ENCODE measurements around the gene SMYD4. TPM values are rescaled to one million over a fixed set of nuclear protein-coding genes. Genes with fewer than 3 reads are reported as not detected.
"Not testable (repeated sequence)": the region's sequence is repeated elsewhere in the genome, so short reads cannot be mapped to it uniquely, and the experiment has no call there.

The SMYD4 gene
- total RNA-seq, 1 experiment from 2014 or later, result 14.0 TPM

DNA sequence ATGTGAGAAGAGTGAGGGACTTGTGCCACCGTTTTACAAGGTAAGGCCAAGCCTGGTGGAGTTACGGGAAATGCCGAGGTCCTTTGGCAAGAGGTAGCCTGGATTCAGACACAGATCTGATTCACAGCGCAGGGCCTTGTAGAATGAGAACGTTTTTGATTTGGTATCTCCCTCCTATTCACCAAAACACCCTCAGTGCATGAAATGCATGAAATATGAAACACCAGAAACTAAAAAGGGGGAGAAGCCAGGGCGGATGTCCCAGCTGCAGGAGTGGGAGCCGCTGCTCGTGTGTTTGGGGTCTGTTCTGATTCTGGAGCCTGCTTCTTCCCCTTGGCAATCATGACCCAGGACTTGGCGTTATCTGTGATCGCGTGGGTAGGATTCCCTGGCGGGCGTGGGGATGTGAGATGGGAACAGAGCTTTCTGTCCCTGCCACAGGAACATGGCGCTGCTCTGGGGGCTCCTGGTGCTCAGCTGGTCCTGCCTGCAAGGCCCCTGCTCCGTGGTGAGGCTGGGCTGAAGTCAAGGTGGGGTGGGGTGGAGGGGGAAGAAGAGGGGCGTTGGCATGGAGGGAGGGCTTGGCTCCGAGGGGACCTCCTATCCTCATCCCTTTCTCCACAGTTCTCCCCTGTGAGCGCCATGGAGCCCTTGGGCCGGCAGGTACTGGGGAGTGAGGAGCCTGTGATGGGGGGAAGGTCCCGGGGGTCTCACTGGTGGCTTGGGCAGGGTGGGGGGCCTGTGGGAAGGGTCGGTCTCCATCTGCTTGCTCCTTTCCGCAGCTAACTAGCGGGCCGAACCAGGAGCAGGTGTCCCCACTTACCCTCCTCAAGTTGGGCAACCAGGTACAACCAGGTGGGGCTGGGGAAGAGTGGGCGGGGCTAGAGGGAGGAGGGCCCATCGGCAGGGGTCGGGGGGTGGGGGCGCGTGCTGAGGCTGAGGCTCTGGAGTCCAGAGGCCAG lies 84.9 kb downstream of the SMYD4 start:
- peak; percentile 89 for DNase-seq

GRCh38 chr17:1743088-1743439 lies 86.6 kb downstream of the SMYD4 start:
- Histone ChIP-seq H3K36me3 (replicated peaks; ENCODE audit: control insufficient read depth, insufficient read depth, low read length) (no peaks in the 10 kb centered on the region), H3K4me3 (ENCODE audit: insufficient read depth, low read depth, low read length) (no peak overlapping the region), H3K27me3 (ENCODE audit: control insufficient read depth, insufficient read depth, low read length) (no peaks in the 10 kb centered on the region)
- no peak for DNase-seq

More for the DNA sequence above, 84.9 kb downstream of the SMYD4 start:
- Histone ChIP-seq H3K27me3 (ENCODE audit: control insufficient read depth, insufficient read depth, low read length) (no peaks in the 10 kb centered on the region), H3K4me3 (ENCODE audit: insufficient read depth, low read depth, low read length) (no peak overlapping the region), H3K36me3 (replicated peaks; ENCODE audit: control insufficient read depth, insufficient read depth, low read length) (no peaks in the 10 kb centered on the region)

DNA sequence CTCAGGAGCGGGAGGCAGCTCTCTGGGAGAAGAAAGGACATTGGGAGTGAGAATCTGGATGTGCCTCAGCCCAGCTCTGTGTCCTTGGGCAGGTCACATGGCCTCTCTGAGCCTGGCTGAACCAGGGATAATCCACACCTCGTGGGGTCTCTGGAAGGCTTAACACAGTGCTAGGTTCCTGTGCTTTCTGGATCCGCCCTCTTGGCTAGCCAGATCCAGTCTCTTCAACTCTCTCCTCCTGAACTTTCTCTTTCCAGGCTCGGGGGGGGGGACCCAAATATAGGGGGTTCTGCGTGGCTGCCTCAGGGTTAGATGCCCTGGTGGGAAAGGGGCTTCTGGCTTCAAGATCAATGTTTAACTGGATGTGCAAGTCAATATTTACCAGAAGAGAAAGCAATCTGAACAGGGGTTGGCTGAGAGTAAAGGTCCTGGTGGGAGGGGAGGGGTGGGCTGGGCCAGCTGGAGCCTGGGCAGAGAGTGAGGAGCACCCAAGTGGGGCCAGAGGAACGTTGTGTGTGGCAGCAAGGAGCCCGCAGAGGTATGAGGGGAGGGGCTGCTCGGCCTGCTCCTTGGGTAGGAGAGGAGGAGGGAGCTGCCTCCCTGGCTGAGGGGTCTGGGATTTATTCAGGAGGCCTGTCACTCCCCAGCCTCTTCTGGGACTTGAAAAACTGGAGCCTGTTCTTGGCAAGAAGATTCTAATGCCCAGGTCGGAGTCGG lies 87.2 kb downstream of the SMYD4 start, which contains the start of gene SERPINF2:
Gene SERPINF2, plus strand, starts transcription at position 501 of the 717 bp plus-strand sequence. CDS start 2,125 bp downstream, outside the sequence.
- no peaks in the 10 kb centered on the region for H3K36me3 ChIP-seq (replicated peaks; ENCODE audit: control insufficient read depth, insufficient read depth, low read length)
- H3K27me3 ChIP-seq (ENCODE audit: control insufficient read depth, insufficient read depth, low read length), result no peaks in the 10 kb centered on the region
- no peak within 1 kb of the TSS for H3K4me3 ChIP-seq (ENCODE audit: insufficient read depth, low read depth, low read length)
- DNase-seq, result no peak

- DNase-seq; H3K4me3 ChIP-seq (ENCODE audit: insufficient read depth, low read depth, low read length); H3K27me3 ChIP-seq (ENCODE audit: control insufficient read depth, insufficient read depth, low read length); H3K36me3 ChIP-seq (replicated peaks; ENCODE audit: control insufficient read depth, insufficient read depth, low read length): not testable (repeated sequence)
Measured at GRCh38 chr17:1741899-1742298, 87.8 kb downstream of the SMYD4 start.

DNA sequence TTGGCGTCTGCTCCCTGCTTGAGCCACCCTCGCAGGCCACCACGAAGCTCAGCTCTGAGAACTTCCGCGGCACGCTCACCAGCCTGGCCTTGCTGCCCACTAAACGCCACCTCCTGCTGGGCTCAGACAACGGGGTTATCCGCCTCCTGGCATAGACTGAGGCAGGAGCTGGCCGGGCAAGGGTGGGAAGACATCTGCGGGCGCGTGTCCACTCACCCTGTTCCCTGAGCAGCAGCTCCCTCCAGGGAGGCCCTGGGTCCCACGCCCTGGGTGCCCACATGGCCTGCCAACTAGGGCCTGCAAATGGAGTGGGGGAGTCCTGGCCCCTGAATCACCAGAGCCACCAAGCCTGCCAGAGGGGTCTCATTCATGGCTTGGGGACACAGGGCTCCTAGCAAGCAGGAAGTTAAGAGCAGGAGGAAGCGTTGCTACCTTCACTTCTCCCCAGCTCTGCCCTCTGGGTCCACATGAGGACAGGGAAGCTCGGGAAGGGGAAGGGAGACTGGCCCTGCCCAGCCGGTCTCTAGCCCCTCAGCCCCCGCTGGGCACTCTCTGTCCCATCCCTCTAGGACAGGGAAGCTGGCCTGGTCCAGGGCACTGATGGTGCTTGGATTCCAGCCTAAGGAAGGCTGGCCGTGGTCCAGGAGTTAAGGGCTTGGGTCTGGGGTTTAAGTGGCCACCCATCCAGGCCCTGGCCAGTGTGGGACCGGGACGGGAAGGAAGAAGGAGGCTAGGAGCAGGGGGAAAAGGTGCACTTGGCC lies 92.0 kb downstream of the SMYD4 start:
- no peaks in the 10 kb centered on the region for H3K36me3 ChIP-seq (replicated peaks; ENCODE audit: control insufficient read depth, insufficient read depth, low read length)
- H3K27me3 ChIP-seq (ENCODE audit: control insufficient read depth, insufficient read depth, low read length), result no peaks in the 10 kb centered on the region
- no peak for DNase-seq
- H3K4me3 ChIP-seq (ENCODE audit: insufficient read depth, low read depth, low read length), result no peak overlapping the region

GRCh38 chr17:1736348-1737281 lies 93.1 kb downstream of the SMYD4 start:
- DNase-seq, result peak; percentile 85
- Histone ChIP-seq H3K27me3 (ENCODE audit: control insufficient read depth, insufficient read depth, low read length) (no peaks in the 10 kb centered on the region), H3K4me3 (ENCODE audit: insufficient read depth, low read depth, low read length) (no peak overlapping the region), H3K36me3 (replicated peaks; ENCODE audit: control insufficient read depth, insufficient read depth, low read length) (no peaks in the 10 kb centered on the region)

DNA sequence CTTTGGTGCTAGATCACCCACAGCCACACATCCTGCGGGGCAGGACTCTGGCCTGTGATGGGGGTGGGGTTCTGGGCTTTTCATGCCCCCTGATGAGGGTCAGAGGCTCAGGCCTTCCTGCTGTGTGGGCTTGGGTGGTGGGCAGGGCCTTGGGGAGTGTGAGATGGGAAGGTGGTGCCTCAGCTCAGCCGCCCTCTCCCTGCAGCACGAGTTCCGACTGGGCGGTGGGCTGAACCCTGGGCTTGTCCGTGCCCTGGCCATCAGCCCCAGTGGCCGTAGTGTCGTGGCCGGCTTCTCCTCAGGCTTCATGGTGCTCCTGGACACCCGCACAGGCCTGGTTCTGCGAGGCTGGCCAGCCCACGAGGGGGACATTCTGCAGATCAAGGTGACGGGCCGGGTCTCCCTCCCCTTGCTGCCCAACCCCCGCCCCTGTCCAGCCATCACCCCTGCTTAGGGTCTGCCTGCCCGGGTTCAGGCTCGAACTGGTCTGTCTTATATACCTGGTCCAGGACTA lies 93.8 kb downstream of the SMYD4 start:
- no peaks in the 10 kb centered on the region for H3K36me3 ChIP-seq (replicated peaks; ENCODE audit: control insufficient read depth, insufficient read depth, low read length)

DNA sequence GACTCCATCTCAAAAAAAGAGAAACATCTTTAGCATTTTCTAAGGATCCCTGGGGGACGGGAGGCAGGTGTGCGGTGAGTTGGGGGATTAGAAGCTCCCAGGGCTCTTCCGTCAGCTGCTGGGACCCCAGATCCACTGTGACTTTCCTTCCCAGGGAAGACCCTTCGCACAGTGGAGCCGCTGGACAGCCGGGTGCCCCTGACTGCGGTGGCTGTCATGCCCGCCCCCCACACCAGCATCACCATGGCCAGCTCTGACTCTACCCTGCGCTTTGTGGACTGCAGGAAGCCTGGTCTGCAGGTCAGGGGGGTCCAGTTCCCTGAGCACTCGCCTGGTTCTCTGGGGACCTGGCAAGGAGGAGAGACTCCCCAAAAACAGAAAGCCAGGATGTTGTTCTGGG lies 94.3 kb downstream of the SMYD4 start:
- Histone ChIP-seq H3K27me3 (ENCODE audit: control insufficient read depth, insufficient read depth, low read length) (no peaks in the 10 kb centered on the region), H3K4me3 (ENCODE audit: insufficient read depth, low read depth, low read length) (no peak overlapping the region), H3K36me3 (replicated peaks; ENCODE audit: control insufficient read depth, insufficient read depth, low read length) (no peaks in the 10 kb centered on the region)
- DNase-seq, result peak; percentile 67

More for the DNA sequence above, 93.8 kb downstream of the SMYD4 start:
- DNase-seq, result peak; percentile 80
- no peak overlapping the region for H3K4me3 ChIP-seq (ENCODE audit: insufficient read depth, low read depth, low read length)
- H3K27me3 ChIP-seq (ENCODE audit: control insufficient read depth, insufficient read depth, low read length), result no peaks in the 10 kb centered on the region

DNA sequence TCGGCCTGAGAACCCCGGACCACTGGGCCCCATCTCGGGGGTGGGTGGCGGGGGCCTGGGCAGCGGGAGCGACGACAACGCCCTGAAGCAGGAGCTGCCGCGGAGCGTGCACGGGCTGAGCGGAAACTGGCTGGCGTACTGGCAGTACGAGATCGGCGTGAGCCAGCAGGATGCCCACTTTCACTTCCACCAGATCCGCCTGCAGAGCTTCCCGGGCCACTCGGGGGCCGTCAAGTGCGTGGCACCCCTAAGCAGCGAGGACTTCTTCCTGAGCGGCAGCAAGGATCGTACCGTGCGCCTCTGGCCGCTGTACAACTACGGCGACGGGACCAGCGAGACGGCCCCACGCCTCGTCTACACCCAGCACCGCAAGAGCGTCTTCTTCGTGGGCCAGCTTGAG lies 95.9 kb downstream of the SMYD4 start:
- H3K27me3 ChIP-seq (ENCODE audit: control insufficient read depth, insufficient read depth, low read length), result no peaks in the 10 kb centered on the region
- DNase-seq, result peak; percentile 47
- no peaks in the 10 kb centered on the region for H3K36me3 ChIP-seq (replicated peaks; ENCODE audit: control insufficient read depth, insufficient read depth, low read length)
- no peak overlapping the region for H3K4me3 ChIP-seq (ENCODE audit: insufficient read depth, low read depth, low read length)

GRCh38 chr17:1732833-1733321 lies 96.8 kb downstream of the SMYD4 start:
- Histone ChIP-seq H3K27me3 (ENCODE audit: control insufficient read depth, insufficient read depth, low read length) (no peaks in the 10 kb centered on the region), H3K4me3 (ENCODE audit: insufficient read depth, low read depth, low read length) (no peak overlapping the region), H3K36me3 (replicated peaks; ENCODE audit: control insufficient read depth, insufficient read depth, low read length) (no peaks in the 10 kb centered on the region)
- DNase-seq, result no peak

DNA sequence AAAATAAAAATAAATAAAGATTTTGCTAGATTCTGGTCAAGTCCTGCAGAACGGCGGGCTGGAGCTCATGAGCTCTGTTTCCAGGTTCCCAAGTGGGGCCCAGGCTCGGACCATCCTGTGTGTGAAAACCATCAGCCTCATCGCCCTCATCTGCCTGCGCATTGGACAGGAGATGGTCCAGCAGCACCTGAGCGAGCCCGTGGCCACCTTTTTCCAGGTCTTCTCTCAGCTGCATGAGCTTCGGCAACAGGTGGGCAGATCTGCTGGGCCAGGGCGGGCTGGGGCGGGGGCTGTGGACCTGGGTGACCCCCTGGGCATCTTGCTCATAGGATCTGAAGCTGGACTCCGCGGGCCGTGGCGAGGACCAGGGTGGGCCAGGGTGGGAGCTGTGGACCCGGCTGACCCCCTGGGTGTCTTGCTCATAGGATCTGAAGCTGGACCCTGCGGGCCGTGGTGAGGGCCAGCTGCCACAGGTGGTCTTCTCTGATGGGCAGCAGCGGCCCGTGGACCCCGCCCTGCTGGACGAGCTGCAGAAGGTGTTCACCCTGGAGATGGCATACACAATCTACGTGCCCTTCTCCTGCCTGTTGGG lies 97.4 kb downstream of the SMYD4 start:
- Histone ChIP-seq H3K4me3 (ENCODE audit: insufficient read depth, low read depth, low read length) (no peak overlapping the region), H3K36me3 (replicated peaks; ENCODE audit: control insufficient read depth, insufficient read depth, low read length) (no peaks in the 10 kb centered on the region)
- no peak for DNase-seq

GRCh38 chr17:1731194-1731506 lies 98.6 kb downstream of the SMYD4 start:
- DNase-seq, result no peak
- Histone ChIP-seq H3K36me3 (replicated peaks; ENCODE audit: control insufficient read depth, insufficient read depth, low read length) (no peaks in the 10 kb centered on the region), H3K4me3 (ENCODE audit: insufficient read depth, low read depth, low read length) (no peak overlapping the region), H3K27me3 (ENCODE audit: control insufficient read depth, insufficient read depth, low read length) (no peaks in the 10 kb centered on the region)

More for the DNA sequence above, 97.4 kb downstream of the SMYD4 start:
- no peaks in the 10 kb centered on the region for H3K27me3 ChIP-seq (ENCODE audit: control insufficient read depth, insufficient read depth, low read length)

Data from H7 (cell line).